Measurements from ENCODE around the gene ZNF609.
"Not testable (repeated sequence)": the region's sequence is repeated elsewhere in the genome, so short reads cannot be mapped to it uniquely, and the experiment has no call there.

ZNF609 gene

GRCh38 chr15:64630396-64631107, 170.2 kb downstream of the ZNF609 start:
- FAIRE-seq = no peak

DNA sequence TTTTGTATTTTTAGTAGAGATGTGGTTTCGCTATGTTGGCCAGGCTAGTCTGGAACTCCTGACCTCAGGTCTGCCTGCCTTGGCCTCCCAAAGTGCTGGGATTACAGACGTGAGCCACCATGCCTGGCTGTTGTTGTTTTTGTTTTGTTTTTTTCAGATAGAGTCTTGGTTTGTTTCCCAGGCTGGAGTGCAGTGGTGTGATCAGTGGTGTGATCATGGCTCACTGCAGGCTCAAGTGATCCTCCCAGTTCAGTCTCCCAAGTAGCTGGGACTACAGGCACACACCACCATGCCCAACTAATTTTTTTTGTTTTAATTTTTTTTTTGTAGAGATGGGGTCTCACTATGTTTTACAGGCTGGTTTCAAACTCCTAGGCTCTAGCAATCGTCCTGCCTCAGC, 172.3 kb downstream of the ZNF609 start:
- FAIRE-seq = not testable (repeated sequence)

DNA sequence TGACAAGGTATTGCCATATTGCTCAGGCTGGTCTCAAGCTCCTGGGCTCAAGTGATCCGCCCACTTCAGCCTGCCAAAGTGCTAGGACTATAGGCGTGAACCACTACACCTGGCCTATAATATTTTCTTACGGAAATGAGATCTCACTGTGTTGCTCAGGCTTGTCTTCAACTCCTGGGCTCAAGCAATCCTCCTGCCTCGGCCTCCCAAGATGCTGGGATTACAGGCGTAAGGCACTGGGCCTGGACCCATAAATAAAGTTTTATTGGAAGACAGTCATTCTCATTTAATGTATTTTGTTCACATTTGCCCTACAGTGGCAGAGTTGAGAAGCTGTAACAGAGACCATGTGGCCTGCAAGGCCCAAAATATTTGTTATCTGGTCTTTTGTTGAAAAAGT, 173.0 kb downstream of the ZNF609 start:
- FAIRE-seq = no peak

GRCh38 chr15:64634027-64634426, 173.6 kb downstream of the ZNF609 start:
- FAIRE-seq = no peak

DNA sequence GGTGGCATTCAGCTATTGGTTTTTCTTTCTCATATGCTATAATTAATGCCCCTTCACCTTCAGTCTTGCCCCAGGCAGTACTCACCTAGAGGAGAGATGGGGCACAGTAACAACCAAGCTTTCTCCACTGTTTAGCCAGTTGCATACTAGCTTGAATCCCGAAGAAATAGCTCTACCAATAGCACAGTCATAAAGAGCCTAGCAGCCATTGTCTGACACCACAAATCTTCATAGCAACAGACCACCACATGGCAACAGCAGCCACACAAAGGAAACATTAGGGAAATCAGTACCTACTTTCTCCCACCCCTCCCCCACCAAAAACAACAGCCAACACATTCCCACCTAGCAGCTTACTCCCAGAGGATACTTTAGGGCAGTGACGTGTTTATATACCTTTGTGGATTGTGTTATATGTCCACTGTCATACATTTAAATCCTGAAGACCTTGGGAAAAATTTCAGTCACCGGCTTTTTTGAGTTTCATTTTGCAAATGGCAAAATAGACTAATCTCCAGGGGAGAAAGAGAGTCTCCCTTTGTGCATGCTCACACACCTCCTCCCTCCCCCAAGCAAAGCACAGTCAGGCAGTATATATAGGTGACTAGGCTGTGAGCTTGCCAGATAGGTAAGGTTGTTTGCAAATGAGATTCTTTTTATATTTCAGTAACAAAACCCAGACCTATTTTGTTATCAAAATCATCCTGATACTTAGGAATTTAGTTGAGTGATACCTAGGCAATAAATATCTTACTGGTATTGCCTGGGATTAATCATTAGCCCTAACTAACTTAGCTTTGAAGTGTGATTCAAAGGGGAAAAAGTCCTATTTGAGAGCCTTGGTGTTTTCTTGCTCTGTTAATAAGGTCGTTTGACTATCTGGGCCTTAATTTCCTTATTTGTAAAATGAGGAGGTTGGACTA, 174.5 kb downstream of the ZNF609 start:
- no peak for FAIRE-seq

- peak; percentile 69 for FAIRE-seq
These were observed 175.4 kb downstream of the ZNF609 start for GRCh38 chr15:64635499-64636495.

DNA sequence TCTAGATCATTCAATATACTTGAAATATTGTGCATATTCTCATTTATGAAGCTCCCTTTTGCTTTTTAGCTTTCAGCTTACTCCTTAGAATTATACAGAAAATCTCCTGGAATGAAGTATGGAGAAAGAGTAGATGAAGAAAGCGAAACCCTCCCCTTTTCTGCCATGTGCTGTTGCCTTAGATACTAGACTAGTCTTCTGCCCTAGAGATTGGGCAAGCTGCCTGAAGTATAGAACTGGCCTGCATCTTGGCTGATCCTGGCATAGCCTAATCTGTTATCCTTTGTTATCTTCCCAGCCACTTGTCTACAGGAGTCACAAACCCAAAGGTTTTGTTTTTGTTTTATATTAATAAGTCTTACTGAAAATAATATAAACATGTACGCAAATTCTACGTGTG, 176.2 kb downstream of the ZNF609 start:
- no peak for FAIRE-seq

DNA sequence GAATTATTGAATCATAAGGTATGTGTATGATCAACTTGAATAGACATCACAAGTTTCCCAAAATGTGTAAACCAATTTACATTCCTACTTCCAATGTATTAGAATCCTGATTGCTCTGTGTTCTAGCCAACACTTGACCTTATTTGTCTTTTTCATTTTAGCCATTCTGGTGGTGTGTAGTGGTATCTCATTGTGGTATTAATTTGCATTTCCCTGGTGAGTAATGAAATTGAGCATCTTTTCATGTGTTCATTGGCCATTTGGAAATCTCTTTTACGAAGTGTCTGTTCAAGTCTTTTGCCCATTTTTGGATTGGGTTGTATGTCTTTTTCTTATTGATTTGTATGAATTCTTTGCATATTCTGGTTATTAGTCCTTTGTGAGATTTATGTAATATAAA, 177.0 kb downstream of the ZNF609 start:
- FAIRE-seq = no peak

DNA sequence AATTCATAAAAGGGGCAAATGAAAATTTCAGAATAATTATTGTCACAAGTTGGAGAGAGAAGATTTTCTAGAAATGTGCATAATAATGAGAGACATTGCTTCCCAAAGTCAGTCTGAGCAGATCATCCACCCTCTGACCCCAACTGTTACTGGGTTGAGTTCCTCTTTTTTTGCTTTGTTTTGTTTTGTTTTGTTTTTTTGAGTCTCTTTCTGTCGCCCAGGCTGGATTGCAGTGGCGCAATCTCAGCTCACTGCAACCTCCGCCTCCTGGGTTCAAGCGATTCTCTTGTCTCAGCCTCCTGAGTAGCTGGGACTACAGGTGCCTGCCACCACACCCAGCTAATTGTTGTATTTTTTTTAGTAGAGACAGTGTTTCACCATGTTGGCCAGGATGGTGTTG, 179.4 kb downstream of the ZNF609 start:
- FAIRE-seq = not testable (repeated sequence)

DNA sequence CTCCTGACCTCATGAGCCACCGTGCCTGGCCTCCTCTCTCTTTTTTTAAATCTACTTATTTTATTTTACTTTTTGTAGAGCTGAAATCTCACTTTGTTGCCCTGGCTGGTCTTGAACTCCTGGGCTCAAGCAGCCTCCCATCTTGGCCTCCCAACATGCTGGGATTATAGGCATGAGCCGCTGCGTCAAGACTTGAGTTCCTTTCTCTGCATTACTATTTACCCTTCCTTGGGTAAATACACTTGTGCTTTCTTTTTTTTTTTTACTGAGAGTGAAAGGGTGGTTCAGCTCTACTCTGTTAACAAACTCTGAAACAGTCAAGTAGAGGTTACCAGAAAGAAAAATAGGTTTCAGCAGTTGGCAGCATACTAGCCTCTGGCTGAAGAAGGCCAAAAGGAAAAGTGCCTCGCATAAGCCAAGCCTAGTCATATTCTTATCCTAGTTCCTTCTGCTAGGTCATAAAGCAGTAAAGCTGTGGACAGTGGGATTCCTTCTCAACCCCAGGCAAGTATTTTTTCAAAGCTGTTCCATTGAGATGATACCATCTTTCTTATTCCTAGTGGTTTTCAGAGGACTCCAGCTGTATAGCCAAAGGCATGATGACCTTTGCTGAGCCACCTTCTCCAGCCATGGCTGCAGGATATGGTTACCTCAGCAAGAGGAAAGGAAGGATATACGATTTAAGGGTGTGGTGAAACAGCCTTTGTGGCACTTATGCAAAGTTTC, 179.9 kb downstream of the ZNF609 start:
- no peak for FAIRE-seq

- no peak for FAIRE-seq
These were observed 182.5 kb downstream of the ZNF609 start for GRCh38 chr15:64642875-64643274.

- no peak for FAIRE-seq
These were observed 183.3 kb downstream of the ZNF609 start for GRCh38 chr15:64643685-64644084.

DNA sequence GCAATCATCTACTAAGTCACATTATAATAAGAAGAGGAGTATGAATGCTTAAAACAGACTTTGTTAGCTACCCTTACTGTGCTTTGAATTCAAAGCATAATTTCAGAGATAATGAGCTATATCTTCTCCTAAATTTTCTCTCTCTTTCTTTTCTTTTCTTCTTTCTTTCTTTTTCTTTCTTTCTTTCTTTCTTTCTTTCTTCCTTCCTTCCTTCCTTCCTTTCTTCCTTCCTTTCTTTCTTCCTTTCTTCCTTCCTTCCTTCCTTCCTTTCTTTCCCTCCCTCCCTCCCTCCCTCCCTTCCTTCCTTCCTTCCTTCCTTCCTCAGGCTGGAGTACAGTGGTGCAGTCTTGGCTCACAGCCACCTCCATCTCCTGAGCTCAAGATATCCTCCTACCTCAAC, 184.4 kb downstream of the ZNF609 start:
- not testable (repeated sequence) for FAIRE-seq

DNA sequence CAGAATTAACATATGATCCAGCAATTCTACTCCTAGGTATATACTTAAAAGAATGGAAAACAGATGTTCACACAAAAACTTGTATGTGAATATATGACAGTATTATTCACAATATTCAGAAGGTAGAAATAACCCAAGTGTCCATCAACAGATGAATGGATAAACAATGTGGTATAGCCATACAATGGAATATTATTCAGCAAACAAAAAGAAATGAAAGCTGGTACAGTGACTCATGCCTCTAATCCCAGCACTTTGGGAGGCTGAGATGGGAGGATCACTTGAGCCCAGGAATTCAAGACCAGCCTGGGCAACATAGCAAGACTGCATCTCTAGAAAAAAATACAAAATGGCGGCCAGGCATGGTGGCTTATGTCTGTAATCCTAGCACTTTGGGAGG, 185.6 kb downstream of the ZNF609 start:
- peak; percentile 38 for FAIRE-seq

GRCh38 chr15:64647367-64647766, 187.0 kb downstream of the ZNF609 start:
- FAIRE-seq = no peak

DNA sequence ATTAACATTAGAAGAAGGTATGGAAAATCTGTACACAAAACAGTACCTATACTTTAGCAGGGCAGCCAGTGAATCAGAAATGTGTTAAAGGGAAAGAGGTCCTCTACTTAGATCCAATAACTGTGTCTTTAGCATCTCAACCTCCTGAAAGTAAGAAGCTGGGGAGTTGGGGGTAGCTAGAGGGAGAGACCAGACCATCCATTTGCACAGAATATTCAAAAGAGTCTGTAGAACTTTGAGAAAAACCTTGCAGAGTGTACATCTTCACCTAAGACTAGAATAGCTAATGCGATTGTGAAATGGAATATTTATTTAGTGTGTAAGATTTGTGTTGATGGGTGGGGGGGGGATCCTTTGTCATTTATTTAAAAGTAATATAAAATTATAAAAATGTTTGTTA, 190.2 kb downstream of the ZNF609 start:
- FAIRE-seq = no peak

- FAIRE-seq = peak; percentile 85
These were observed 191.3 kb downstream of the ZNF609 start for GRCh38 chr15:64651601-64652191.

DNA sequence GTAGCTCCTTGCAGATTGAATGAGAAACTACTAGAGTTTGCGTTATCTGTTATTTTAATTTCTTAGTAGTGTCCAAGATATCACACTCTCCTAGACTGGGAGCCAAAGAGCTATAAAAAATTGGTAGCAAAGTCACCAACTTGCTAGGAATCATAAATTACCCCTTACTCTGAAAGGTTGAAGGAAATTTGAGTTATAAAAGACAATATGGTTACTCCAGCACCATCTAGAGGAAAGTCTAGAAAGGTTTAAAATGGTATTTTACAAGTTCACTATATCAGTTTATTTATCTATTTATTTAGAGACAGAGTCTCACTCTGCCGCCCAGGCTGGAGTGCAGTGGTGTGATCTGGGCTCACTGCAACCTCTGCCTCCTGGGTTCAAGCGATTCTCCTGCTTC, 193.4 kb downstream of the ZNF609 start:
- FAIRE-seq = peak; percentile 94

- no peak for FAIRE-seq
These were observed 196.1 kb downstream of the ZNF609 start for GRCh38 chr15:64656508-64656907.

- FAIRE-seq = no peak
These were observed 204.8 kb downstream of the ZNF609 start for GRCh38 chr15:64665179-64665578.

DNA sequence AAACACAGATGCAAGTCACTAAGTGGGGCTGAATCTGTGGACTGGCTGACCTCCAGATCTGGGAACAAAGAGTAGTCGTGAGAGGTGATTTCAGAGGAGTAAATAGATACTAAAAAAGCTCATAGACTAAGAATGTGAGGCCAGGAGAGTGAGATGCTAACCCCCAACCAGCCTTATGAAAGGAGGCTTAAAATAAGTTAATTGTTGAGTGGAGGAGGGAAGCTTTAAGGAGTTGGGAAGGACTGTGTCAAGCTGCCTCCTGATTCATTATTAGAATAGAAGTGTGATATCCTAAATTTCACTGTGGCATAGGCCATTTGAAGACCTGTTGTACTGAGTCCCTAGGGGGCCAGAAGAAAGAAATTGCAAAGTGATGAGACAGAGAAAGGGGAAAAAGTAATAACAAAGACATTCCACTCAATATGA, 207.4 kb downstream of the ZNF609 start:
- FAIRE-seq = no peak

DNA sequence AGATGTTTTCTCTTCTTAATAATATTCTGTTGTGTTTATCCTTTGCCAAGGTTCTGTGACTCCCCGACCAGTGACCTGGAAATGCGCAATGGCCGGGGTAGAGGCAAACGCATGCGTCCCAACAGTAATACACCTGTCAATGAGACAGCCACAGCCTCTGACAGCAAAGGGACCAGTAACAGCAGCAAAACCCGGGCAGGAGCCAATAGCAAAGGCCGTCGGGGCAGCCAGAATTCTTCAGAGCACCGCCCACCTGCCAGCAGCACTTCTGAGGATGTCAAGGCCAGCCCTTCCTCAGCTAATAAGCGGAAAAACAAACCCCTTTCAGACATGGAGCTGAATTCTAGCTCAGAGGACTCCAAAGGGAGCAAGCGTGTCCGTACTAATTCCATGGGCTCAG, 213.5 kb downstream of the ZNF609 start:
- FAIRE-seq = no peak

Data from islet of Langerhans (tissue), 1 donor.